G401.6 (cell line): ENCODE data around the gene COQ9.
"Not testable (repeated sequence)": the region's sequence is repeated elsewhere in the genome, so short reads cannot be mapped to it uniquely, and the experiment has no call there.

Experiments used
- FAIRE-seq: peaks from 2 replicates; lab custom pipeline; 2012; peaks lifted over from hg19 to GRCh38; lab: Jason Lieb, UNC

Gene COQ9

DNA sequence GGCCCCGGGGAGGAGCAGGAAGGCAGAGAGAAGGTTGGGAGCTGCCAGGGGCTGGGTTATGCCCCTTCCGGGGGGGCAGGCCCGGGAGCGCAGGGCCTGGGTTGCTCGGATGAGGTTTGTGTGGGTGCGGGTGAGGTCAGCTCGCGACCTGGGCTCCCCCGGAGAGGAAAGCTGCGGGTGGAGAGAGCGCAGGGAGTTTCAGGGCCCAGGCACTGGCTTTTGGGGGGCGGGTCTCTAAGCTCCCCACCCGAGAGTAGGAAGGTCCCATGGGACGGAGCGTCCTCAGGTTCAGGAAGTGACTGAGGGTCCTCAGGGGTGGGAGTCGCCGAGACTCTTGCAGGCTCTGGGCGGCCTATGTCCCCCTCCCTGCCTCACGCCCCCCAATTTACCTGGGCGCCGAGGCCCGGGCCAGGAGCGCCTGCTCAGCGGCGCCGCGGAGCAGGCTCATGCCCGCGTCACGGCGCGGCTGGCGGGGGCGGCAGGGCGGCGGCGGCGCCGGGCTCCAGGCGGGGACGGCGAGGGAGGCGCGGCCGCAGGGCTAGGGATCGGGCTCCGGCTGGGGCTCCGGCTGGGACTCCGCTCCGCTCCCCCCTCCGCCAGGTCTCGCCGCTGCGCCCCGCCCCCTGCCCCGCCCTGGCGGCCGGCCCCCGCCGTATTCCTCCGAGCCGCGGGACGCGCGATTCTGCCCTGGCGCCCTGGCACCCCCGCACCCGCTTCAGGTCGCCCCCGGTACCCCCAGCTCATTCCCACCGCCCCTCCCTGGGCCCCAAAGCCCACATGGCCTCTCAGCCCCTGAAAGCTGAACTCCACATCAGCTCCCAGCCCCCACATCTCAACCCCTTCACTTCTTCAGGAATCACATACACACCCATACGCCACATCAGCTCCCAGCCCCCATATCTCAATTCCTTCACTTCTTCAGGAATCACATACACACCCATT, 38.9 kb downstream of the COQ9 start, which contains the start of gene DOK4:
Gene DOK4, minus strand, starts transcription at position 578 of the 942 bp plus-strand sequence. CDS start 6,986 bp downstream, outside the sequence.
- no peak for FAIRE-seq

DNA sequence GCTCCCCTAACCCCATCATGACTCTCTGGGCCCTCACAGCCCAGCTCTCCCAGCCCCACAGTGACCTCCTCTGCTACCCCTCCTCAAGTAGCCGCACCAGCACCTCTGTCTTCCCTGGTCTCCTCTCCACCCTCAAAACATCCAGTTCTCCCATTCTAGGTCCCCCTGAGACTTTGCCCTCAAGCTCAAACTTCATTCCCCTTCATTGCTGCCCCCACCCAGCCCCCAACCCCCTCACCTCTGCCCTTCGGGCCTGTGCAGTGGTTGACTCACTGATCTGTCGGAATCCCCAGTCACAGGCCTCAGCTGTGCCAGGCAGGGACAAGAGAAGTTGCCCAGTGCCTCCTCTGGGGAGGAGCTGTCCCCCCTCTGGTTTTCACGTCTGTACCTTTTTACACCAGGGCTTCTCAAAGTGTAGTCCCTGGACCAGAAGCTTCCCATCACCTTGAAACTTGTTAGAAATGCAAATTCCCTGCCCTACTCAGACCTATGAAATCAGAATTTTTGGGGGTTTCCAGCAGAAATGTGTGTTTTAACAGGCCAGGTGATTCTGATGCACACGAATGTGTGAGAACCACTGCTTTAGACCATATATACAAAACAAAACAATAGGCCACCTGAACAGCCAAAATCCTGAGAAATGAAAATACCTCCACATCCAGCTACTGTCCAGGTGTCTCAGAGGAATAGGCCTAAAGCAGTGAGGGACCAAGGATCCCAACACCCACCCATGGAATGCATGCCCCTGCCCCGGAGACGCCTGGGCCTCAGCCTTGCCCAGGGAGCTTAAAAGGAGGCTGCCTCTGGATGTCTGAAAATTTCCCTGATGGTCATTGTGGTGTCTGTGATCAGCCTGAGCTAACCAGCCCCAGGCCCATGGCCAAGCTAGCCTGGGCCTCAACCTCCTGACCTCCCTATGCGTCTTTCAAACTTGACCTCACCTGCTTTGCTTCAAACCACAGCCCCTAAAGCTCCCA, 39.9 kb downstream of the COQ9 start:
- no peak for FAIRE-seq

- FAIRE-seq: no peak
These were observed 42.0 kb downstream of the COQ9 start for GRCh38 chr16:57489229-57489628.

GRCh38 chr16:57493767-57494166, 46.5 kb downstream of the COQ9 start:
- no peak for FAIRE-seq

- no peak for FAIRE-seq
These were observed 49.8 kb downstream of the COQ9 start for GRCh38 chr16:57497121-57497520.

DNA sequence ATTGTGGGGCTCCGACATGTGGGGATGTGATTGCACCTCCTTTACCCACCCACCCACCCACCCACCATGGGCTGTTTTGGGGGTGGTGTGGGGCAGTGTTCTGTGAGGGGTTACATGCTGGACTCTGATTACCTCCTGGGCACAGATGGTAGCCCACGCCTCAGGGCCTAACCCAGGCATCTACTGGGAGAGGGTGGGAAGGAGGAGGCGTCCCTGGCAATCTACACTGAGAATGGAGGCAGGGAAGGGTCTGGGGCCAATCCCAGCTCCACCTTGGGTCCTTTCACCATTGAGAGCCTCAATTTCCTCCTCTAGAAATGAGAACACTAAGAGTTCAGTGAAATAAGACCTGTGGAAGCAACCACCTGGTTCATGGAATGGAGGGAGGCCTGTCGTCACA, 50.8 kb downstream of the COQ9 start:
- no peak for FAIRE-seq

- not testable (repeated sequence) for FAIRE-seq
These were observed 52.7 kb downstream of the COQ9 start for GRCh38 chr16:57499941-57500340.

GRCh38 chr16:57500578-57501111, 53.4 kb downstream of the COQ9 start:
- FAIRE-seq: no peak

- no peak for FAIRE-seq
These were observed 54.2 kb downstream of the COQ9 start for GRCh38 chr16:57501492-57501891.

GRCh38 chr16:57502048-57502775, 54.9 kb downstream of the COQ9 start:
- FAIRE-seq: no peak

GRCh38 chr16:57503366-57503765, 56.1 kb downstream of the COQ9 start:
- no peak for FAIRE-seq

- FAIRE-seq: no peak
These were observed 56.7 kb downstream of the COQ9 start for GRCh38 chr16:57504001-57504400.

DNA sequence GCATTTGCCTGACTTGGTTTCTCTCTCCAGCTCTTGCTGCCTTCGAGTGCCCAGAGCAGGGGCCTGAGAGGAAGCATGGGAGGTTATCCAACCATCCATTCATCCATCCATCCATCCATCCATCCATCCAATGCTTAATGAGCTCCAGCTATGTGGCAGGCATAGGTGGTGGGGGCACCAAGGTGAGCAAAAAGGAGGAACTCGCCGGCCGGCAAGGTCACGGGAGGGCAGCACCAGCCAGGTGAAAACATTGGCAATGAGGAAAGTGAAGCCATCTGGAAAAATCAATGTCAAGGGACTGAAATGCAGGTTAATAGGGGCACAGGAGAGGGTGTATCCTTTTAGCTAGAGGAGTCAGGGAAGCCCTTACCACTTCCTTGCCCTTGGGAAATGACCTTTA, 57.2 kb downstream of the COQ9 start:
- no peak for FAIRE-seq

GRCh38 chr16:57505169-57505568, 57.9 kb downstream of the COQ9 start:
- FAIRE-seq: no peak

- no peak for FAIRE-seq
These were observed 60.1 kb downstream of the COQ9 start for GRCh38 chr16:57507136-57508034.

DNA sequence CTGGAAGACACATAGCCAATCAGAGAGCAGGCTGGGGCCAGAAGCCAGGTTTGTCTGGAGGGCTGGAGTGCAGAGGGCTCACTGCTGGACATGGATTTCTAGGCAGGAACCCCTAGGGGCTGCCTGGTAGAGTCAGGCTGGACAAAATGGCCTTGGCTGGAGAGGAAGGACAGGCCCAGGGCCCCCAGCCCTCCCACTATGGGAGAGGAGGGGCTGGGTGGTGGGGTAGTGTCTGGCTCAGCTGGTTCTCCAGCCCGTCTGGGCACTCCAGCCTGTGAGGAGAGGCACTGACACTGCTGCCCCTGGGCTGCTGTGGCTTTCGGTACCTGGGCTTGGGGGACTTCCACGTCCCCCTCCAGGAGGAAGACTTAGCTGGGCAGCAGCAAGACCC, 60.8 kb downstream of the COQ9 start:
- no peak for FAIRE-seq

DNA sequence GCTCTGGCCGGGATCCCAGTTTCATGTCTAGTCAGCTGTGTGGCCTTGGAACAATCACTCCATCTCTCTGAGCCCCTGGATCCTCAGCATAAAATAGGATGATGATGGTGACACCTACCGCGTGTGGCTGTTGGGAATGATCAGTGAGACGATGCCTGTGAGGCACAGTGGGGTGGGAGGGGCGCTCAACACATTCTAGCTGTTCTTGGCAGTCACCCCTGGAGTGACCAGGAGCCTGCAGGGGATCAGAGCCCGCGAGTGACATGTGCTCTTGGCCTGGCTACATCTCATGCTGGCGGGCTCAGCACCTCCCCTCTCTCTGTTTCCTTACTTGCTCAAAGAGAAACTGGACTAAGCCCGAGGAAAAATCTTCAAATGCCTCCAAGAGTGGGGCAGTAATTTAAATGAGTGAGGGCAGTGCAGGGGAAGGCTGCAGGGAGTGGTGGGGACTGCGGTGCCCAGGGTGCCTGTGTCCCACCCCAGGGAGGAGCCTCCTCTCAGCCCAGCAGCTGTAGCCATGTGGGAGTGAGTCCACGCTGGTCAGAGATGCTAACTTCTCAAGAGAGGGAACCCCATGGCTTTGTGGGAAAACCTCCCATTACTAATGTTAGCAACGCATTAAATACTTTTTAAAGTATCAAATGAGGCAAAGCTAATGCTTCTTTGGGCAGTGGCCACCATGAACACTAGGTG, 62.1 kb downstream of the COQ9 start:
- no peak for FAIRE-seq

- FAIRE-seq: no peak
These were observed 63.0 kb downstream of the COQ9 start for GRCh38 chr16:57510016-57510871.
